Measurements from ENCODE around the gene RALGAPA1. TPM values are rescaled to one million over a fixed set of nuclear protein-coding genes. Genes with fewer than 3 reads are reported as not detected.

Gene RALGAPA1
- polyA plus RNA-seq, 1 of the 3 experiments (the other 2 are of a cell fraction) = 3.6 TPM

GRCh38 chr14:35515916-35516315 lies 293.2 kb downstream of the RALGAPA1 start:
- H2AFZ ChIP-seq (ENCODE audit: low read depth) = no peak overlapping the region
- no peaks in the 10 kb centered on the region for H3K9me2 ChIP-seq
- H3K79me2 ChIP-seq (ENCODE audit: insufficient read depth) = no peaks in the 10 kb centered on the region
- CTCF ChIA-PET = no interaction called here
- H3F3A ChIP-seq (replicated peaks; ENCODE audit: insufficient read depth) = no peaks in the 10 kb centered on the region
- POLR2A ChIA-PET = no interaction called here
- no peaks in the 10 kb centered on the region for H4K20me1 ChIP-seq (ENCODE audit: insufficient read depth)
- TF ChIP-seq, protein P1, sequence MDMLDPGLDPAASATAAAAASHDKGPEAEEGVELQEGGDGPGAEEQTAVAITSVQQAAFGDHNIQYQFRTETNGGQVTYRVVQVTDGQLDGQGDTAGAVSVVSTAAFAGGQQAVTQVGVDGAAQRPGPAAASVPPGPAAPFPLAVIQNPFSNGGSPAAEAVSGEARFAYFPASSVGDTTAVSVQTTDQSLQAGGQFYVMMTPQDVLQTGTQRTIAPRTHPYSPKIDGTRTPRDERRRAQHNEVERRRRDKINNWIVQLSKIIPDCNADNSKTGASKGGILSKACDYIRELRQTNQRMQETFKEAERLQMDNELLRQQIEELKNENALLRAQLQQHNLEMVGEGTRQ (IDR thresholded peaks at IDR 0.05; ENCODE audit: borderline replicate concordance, low read depth, low read length) = no peak
- TF ChIP-seq MEF2A (IDR thresholded peaks at IDR 0.05; ENCODE audit: borderline replicate concordance, low read depth) (no peak), PBX3 (IDR thresholded peaks at IDR 0.05) (no peak), TEAD4 (IDR thresholded peaks at IDR 0.05; ENCODE audit: borderline replicate concordance, insufficient read depth) (no peak)
- H3K36me3 ChIP-seq (replicated peaks in 1 of 2; ENCODE audit: control insufficient read depth in 1 of 2, insufficient read depth in 2 of 2, low read length in 1 of 2) = no peaks in the 10 kb centered on the region
- no peak overlapping the region for H3K27ac ChIP-seq (ENCODE audit: low read depth in 2 of 2, low read length in 1 of 2)
- H3K4me2 ChIP-seq = no peak overlapping the region
- no peak for DNase-seq
- H3K4me1 ChIP-seq (ENCODE audit: control insufficient read depth in 1 of 2, insufficient read depth in 2 of 2, low read depth in 1 of 2, low read length in 1 of 2) = no peaks in the 10 kb centered on the region; a peak in 2 of 4 replicates
- no peaks in the 10 kb centered on the region for H3K9me3 ChIP-seq
- no peak overlapping the region for H3K9ac ChIP-seq
- no peaks in the 10 kb centered on the region for H3K27me3 ChIP-seq (ENCODE audit: insufficient read depth)
- 38% methylated on average over 1 of the region's 1 CpG for WGBS (ENCODE audit: low lambda C conversion rate)
- no peak overlapping the region for H3K4me3 ChIP-seq (ENCODE audit: low read depth in 2 of 2, low read length in 1 of 2)

- POLR2A ChIA-PET = no interaction called here
These were observed 296.3 kb downstream of the RALGAPA1 start for GRCh38 chr14:35512765-35513164.

GRCh38 chr14:35509846-35510245 lies 299.2 kb downstream of the RALGAPA1 start:
- no peaks in the 10 kb centered on the region for H3K9me3 ChIP-seq
- no peaks in the 10 kb centered on the region for H3K27me3 ChIP-seq (ENCODE audit: insufficient read depth)
- no peaks in the 10 kb centered on the region for H4K20me1 ChIP-seq (ENCODE audit: insufficient read depth)
- H3K9me2 ChIP-seq = no peaks in the 10 kb centered on the region
- DNase-seq = peak; percentile 58
- H3K79me2 ChIP-seq (ENCODE audit: insufficient read depth) = no peaks in the 10 kb centered on the region
- H3K4me1 ChIP-seq (ENCODE audit: control insufficient read depth in 1 of 2, insufficient read depth in 2 of 2, low read depth in 1 of 2, low read length in 1 of 2) = peaks cover 0 to 12% of the 10 kb centered on the region in 2 experiments; a peak in 2 of 4 replicates
- H3F3A ChIP-seq (replicated peaks; ENCODE audit: insufficient read depth) = no peaks in the 10 kb centered on the region
- no peak overlapping the region for H3K9ac ChIP-seq
- ChIA-PET CTCF (interaction anchor here (0.9 to 4.6 kb wide), 3 partner anchors 11 to 42 kb away, joined by 3 to 19 read pairs (median 4); no protein-coding TSS in a partner anchor), POLR2A (interaction anchor here (1.8 kb wide), 1 partner anchor 24 kb away, joined by 4 read pairs; the partner anchor contains the start of gene INSM2)
- no peak overlapping the region for H3K4me2 ChIP-seq
- no peaks in the 10 kb centered on the region for H3K36me3 ChIP-seq (replicated peaks in 1 of 2; ENCODE audit: control insufficient read depth in 1 of 2, insufficient read depth in 2 of 2, low read length in 1 of 2)
- 11% methylated on average over 2 of the region's 2 CpGs for WGBS (ENCODE audit: low lambda C conversion rate)
- H3K4me3 ChIP-seq (ENCODE audit: low read depth in 2 of 2, low read length in 1 of 2) = no peak overlapping the region
- H3K27ac ChIP-seq (ENCODE audit: low read depth in 2 of 2, low read length in 1 of 2) = peak overlapping the region in 1 of 2 experiments; percentile 76; a peak in 1 of 4 replicates
- no peak overlapping the region for H2AFZ ChIP-seq (ENCODE audit: low read depth)
- TF ChIP-seq, protein P1 (IDR thresholded peaks at IDR 0.05; ENCODE audit: borderline replicate concordance, low read depth, low read length) = no peak
- TF ChIP-seq TAF1 (IDR thresholded peaks at IDR 0.05; ENCODE audit: borderline replicate concordance, low read depth, low read length) = no peak
- TF ChIP-seq GABPA (IDR thresholded peaks at IDR 0.05; ENCODE audit: low read depth) = no peak
- TF ChIP-seq NFIC (IDR thresholded peaks at IDR 0.05; ENCODE audit: borderline replicate concordance) = no peak
- no peak for TF ChIP-seq FOXJ3 (CRISPR knock-in tag; IDR thresholded peaks at IDR 0.05)
- no peak for TF ChIP-seq CTCF (IDR thresholded peaks at IDR 0.05)
- peak in 1 of 2 experiments; percentile 91; a peak in 2 of 4 replicates for TF ChIP-seq EP300 (IDR thresholded peaks at IDR 0.05; ENCODE audit: borderline replicate concordance in 1 of 2, low read depth in 1 of 2, low read length in 1 of 2)
- no peak for TF ChIP-seq ELF1 (IDR thresholded peaks at IDR 0.05)
- no peak for TF ChIP-seq IRF3 (IDR thresholded peaks at IDR 0.05; ENCODE audit: low read depth, low read length)
- 0 out of 2 replicates have a peak, but pooled peaks have one; percentile 23 for TF ChIP-seq PBX3 (IDR thresholded peaks at IDR 0.05)

More at GRCh38 chr14:35512765-35513164, 296.3 kb downstream of the RALGAPA1 start:
- no peaks in the 10 kb centered on the region for H3K79me2 ChIP-seq (ENCODE audit: insufficient read depth)
- H3K4me2 ChIP-seq = no peak overlapping the region
- no peak for TF ChIP-seq FOSL2 (IDR thresholded peaks at IDR 0.05; ENCODE audit: borderline replicate concordance, low read depth)
- H3K4me1 ChIP-seq (ENCODE audit: control insufficient read depth in 1 of 2, insufficient read depth in 2 of 2, low read depth in 1 of 2, low read length in 1 of 2) = peaks cover 0 to 9% of the 10 kb centered on the region in 2 experiments; a peak in 2 of 4 replicates
- H3K4me3 ChIP-seq (ENCODE audit: low read depth in 2 of 2, low read length in 1 of 2) = no peak overlapping the region
- no peaks in the 10 kb centered on the region for H3K9me3 ChIP-seq
- H2AFZ ChIP-seq (ENCODE audit: low read depth) = no peak overlapping the region
- H3K27ac ChIP-seq (ENCODE audit: low read depth in 2 of 2, low read length in 1 of 2) = no peak overlapping the region
- H3K9ac ChIP-seq = no peak overlapping the region
- H3K9me2 ChIP-seq = no peaks in the 10 kb centered on the region
- DNase-seq = no peak
- H3F3A ChIP-seq (replicated peaks; ENCODE audit: insufficient read depth) = no peaks in the 10 kb centered on the region
- H3K27me3 ChIP-seq (ENCODE audit: insufficient read depth) = no peaks in the 10 kb centered on the region
- H4K20me1 ChIP-seq (ENCODE audit: insufficient read depth) = no peaks in the 10 kb centered on the region
- WGBS (ENCODE audit: low lambda C conversion rate) = 37% methylated on average over 4 of the region's 4 CpGs
- no peaks in the 10 kb centered on the region for H3K36me3 ChIP-seq (replicated peaks in 1 of 2; ENCODE audit: control insufficient read depth in 1 of 2, insufficient read depth in 2 of 2, low read length in 1 of 2)
- CTCF ChIA-PET = interaction anchor here (2.0 kb wide), 1 partner anchor 21 kb away, joined by 6 read pairs; the partner anchor contains the start of gene INSM2
